ENCODE results near the gene BRI3.

BRI3 gene

GRCh38 chr7:98251601-98252424 lies 29.7 kb upstream of the BRI3 start, which contains the start of gene TECPR1:
Gene TECPR1, minus strand, starts transcription at chr7:98252232. Its CDS starts 6,086 bp downstream, at chr7:98246146.
- peak; percentile 63 to 97 (median 91) for DNase-seq

- DNase-seq, result no peak
Measured at GRCh38 chr7:98252425-98253054, 28.9 kb upstream of the BRI3 start.

GRCh38 chr7:98254516-98254915 lies 27.0 kb upstream of the BRI3 start:
- DNase-seq, result no peak

GRCh38 chr7:98254951-98255610 lies 26.4 kb upstream of the BRI3 start:
- no peak for DNase-seq

- no peak for DNase-seq
Measured at GRCh38 chr7:98256431-98256830, 25.1 kb upstream of the BRI3 start.

- DNase-seq, result no peak
Measured at GRCh38 chr7:98257701-98258100, 23.8 kb upstream of the BRI3 start.

- DNase-seq, result no peak
Measured at GRCh38 chr7:98265841-98266271, 15.6 kb upstream of the BRI3 start.

DNA sequence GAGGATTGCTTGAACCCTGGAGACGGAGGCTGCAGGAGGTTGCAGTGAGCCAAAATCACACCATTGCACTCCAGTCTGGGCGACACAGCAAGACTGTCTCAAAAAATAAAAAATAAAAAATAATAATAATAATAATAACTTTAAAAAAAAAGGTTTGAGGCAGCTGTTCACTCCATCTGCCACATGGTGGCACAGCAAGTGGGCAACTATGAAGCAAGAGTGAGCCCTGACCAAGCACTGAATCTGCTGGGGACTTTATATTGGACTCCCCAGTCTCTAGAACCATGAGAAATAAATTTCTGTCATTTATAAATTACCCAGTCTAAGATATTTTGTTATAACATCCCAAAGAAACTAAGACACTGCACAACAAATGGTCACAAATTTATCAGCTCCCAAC lies 14.6 kb upstream of the BRI3 start:
- DNase-seq, result no peak

DNA sequence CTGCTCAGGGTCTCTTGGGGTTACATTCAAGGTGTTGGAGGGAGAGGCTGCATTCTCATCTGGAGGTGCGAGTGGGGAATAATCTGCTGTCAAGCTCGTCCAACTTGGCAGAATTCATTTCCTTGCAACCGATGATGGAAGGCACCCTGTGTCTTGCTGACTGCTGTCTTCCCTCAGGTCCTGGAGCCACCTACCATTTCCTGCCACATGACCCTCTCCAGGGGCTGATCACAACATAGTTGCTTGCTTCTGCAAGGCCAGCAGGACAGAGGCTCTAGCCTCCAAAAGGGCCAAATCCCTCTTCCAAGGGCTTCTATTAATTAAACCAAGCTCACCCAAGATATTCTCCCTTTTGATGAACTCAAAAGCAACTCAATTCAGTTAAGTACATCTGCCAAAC lies 14.2 kb upstream of the BRI3 start:
- no peak for DNase-seq

DNA sequence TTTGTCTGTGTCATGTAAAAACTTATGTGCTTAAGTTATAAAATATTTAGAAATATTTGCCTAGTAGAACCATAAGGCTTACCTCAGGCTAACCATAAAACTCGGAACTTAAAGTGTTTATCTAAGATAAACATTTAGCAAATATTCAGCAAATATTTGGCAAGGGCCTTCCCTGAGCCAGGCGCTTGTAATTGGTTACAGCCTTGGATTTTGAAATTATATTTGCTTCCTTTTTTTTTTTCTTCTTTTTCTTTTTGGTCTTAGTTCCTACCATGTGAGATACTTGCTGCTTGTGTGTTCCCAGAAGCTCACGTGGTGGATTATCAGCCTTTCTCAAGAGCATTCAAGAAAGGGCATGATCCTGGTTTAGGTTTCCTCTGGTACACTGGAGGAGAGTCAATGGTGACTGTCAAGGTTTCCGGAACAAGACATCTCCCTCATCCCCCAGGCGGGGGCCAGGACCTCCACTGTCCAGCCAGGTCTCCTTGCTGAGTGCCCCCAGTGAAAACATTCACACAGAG lies 5.2 kb upstream of the BRI3 start:
- DNase-seq, result no peak

- no peak for DNase-seq
Measured at GRCh38 chr7:98278408-98278807, 3.1 kb upstream of the BRI3 start.

- no peak for DNase-seq
Measured at GRCh38 chr7:98278936-98279335, 2.5 kb upstream of the BRI3 start.

DNA sequence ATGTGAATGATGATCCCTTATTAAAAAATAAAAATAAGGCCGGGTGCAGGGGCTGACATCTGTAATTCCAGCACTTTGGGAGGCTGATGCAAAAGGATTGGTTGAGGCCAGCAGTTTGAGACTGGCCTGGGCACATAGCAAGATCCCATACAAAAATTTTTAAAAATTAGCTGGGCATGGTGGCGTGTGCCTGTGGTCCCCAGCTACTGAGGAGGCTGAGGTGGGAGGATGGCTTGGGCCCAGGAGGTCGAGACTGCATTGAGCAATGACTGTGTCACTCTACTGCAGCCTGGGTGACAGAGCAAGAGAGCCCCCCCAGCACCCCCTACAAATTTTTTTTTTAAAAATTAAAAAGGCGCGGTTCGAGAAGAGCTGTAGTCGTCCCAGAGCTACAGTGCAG lies 1.2 kb upstream of the BRI3 start:
- DNase-seq, result no peak

- peak in 24 of 58 donors; percentile 24 to 82 (median 52) for DNase-seq
Measured at GRCh38 chr7:98281757-98282606, 496 bp downstream of the BRI3 start.

DNA sequence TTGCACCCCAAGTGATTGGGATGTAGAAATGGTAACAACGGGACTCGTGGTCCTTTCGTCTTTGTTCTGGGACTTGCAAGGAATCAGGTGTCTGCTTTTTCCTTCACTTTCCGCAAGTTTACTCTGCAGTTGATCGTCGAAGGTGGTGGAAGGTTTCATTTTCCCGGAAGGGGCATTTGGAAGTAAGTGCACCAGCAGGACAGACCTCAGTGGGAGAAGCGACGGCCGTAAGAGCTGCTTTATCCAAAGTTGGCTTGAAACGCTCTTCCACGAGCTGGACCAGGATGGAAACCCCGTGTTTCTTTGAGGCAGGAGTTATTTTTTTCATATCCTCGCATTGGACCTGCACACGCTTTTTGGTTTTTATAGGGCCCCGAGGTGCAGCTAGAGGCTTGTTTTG lies 1.2 kb downstream of the BRI3 start:
- DNase-seq, result peak in 1 of 58 donors; percentile 23

GRCh38 chr7:98283127-98283886 lies 1.8 kb downstream of the BRI3 start:
- peak in 5 of 58 donors; percentile 13 to 23 (median 14) for DNase-seq

DNA sequence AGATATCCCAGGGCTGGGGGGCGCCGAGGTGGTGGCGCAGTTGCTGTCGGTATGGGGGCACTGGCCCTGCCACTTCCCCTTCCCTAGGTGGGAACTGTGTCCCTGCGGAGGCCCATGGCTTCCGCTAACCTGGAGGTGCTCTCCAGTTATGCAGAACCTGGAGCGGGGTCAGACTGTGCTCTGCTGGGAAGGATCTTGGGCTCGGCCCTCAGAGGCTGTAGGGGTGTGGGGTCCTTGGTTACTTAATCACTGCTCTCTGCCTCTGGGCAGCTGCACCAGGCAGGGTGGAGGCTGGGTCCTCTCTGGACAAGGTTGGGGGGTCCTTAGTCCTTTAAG lies 2.4 kb downstream of the BRI3 start:
- DNase-seq, result no peak

GRCh38 chr7:98284335-98285036 lies 3.0 kb downstream of the BRI3 start:
- peak in 19 of 58 donors; percentile 6 to 43 (median 22) for DNase-seq
